HepG2 (cell line): Measurements from ENCODE around the gene MPG. TPM values are rescaled to one million over a fixed set of nuclear protein-coding genes. Genes with fewer than 3 reads are reported as not detected.

Experiments used
- ARID3A ChIP-seq: IDR thresholded peaks from 2 replicates; pipeline ENCODE4 v1.6.1; 2012; ENCODE audit warnings: low read depth, low read length, improper control_type of control experiment
- GMEB2 ChIP-seq: IDR thresholded peaks from 2 replicates; pipeline ENCODE4 v1.6.1; 2016; ENCODE audit warnings: missing biosample characterization, missing genetic modification reagents, low read depth
- HHEX ChIP-seq: IDR thresholded peaks from 2 replicates; pipeline ENCODE4 v1.6.1; 2016; ENCODE audit warnings: control low read depth
- HIVEP1 ChIP-seq: sonication (generic); formaldehyde crosslinking; IDR thresholded peaks from 2 replicates; pipeline ENCODE4 v1.4.0; 2020; ENCODE audit warnings: mild to moderate bottlenecking, missing genetic modification reagents
- POGZ ChIP-seq: sonication (generic); formaldehyde crosslinking; IDR thresholded peaks from 2 replicates; pipeline ENCODE4 v1.4.0; 2020; ENCODE audit warnings: mild to moderate bottlenecking, missing genetic modification reagents
- SRY ChIP-seq: sonication (generic); formaldehyde crosslinking; IDR thresholded peaks from 2 replicates; pipeline ENCODE4 v1.8.0; 2022; ENCODE audit warnings: mild to moderate bottlenecking, missing genetic modification reagents
- THRA ChIP-seq: sonication (generic); formaldehyde crosslinking; IDR thresholded peaks from 2 replicates; pipeline ENCODE4 v1.4.0; 2020; ENCODE audit warnings: missing genetic modification reagents, borderline replicate concordance
- U2AF2 ChIP-seq: fragments of 200-400 bp; formaldehyde crosslinking; IDR thresholded peaks from 2 replicates; pipeline ENCODE4 v1.6.1; 2017; ENCODE audit warnings: low read depth, mild to moderate bottlenecking, low read length
- USF2 ChIP-seq, 2 experiments: sonication (generic) in 1 of 2; formaldehyde crosslinking in 1 of 2; IDR thresholded peaks; 2 replicates each; pipeline versions ENCODE4 v1.5.1 to v1.6.1; 2011 to 2020; ENCODE audit warnings: borderline replicate concordance in 1 of 2, low read depth in 1 of 2, low read length in 1 of 2, mild to moderate bottlenecking in 1 of 2, missing genetic modification reagents in 1 of 2, moderate library complexity in 1 of 2
- ZBED4 ChIP-seq: sonication (generic); formaldehyde crosslinking; IDR thresholded peaks from 2 replicates; pipeline ENCODE4 v1.4.0; 2020; ENCODE audit warnings: missing genetic modification reagents, borderline replicate concordance
- ZFP90 ChIP-seq: sonication (generic); formaldehyde crosslinking; IDR thresholded peaks from 2 replicates; pipeline ENCODE4 v1.8.0; 2022; ENCODE audit warnings: missing genetic modification reagents, mild to moderate bottlenecking, inconsistent platforms, borderline replicate concordance
- ZNF296 ChIP-seq: sonication (generic); formaldehyde crosslinking; conservative IDR thresholded peaks from 2 replicates; pipeline ENCODE4 v1.5.0; 2020; ENCODE audit warnings: mild to moderate bottlenecking, missing genetic modification reagents
- ZNF430 ChIP-seq: sonication (generic); formaldehyde crosslinking; IDR thresholded peaks from 2 replicates; pipeline ENCODE4 v1.9.0; 2021; ENCODE audit warnings: mild to moderate bottlenecking, missing genetic modification reagents
- ZNF446 ChIP-seq: sonication (generic); formaldehyde crosslinking; IDR thresholded peaks from 2 replicates; pipeline ENCODE4 v1.5.0; 2020; ENCODE audit warnings: mild to moderate bottlenecking, missing genetic modification reagents
- ZNF780A ChIP-seq: sonication (generic); formaldehyde crosslinking; IDR thresholded peaks from 2 replicates; pipeline ENCODE4 v1.8.0; 2022; ENCODE audit warnings: mild to moderate bottlenecking, missing genetic modification reagents, moderate library complexity
- polyA plus RNA-seq, 8 experiments: library from polyadenylated mRNA; depleted of rRNA in 3 of 8; stranded (reverse) in 7 of 8; unstranded in 1 of 8; fragments of >200 nt; fragmentation: Illumina TruSeq in 4 of 8; extraction: Trizol in 4 of 8; gene quantifications; 2 replicates each; pipeline versions ENCODE4 v1.2.1 to v1.2.3, GENCODE V29; 2011 to 2016; ENCODE audit warnings: low read depth in 4 of 8, missing spikeins in 1 of 8, mixed read lengths in 1 of 8; ENCODE audit not compliant: insufficient read depth in 1 of 8
- total RNA-seq, 5 experiments: library from RNA; depleted of rRNA; stranded (reverse); fragments of >200 nt; fragmentation: Illumina TruSeq; extraction: Trizol; gene quantifications; 2 replicates each; pipeline ENCODE4 v1.2.3, GENCODE V29; 2016; ENCODE audit warnings: low read depth in 1 of 5

The MPG gene
- total and polyA plus RNA-seq, 2 of the 13 experiments (the other 11 are each of a cell fraction or from before 2014, with no cell fraction given), result 59.1 to 62.5 TPM

- TF ChIP-seq USF2 (IDR thresholded peaks at IDR 0.05; ENCODE audit: low read depth, low read length), result no peak
- TF ChIP-seq USF2 (CRISPR knock-in tag; IDR thresholded peaks at IDR 0.05; ENCODE audit: borderline replicate concordance), result peak; percentile 61; the same call in 1 of the 2 replicates
- TF ChIP-seq ZFP90 (CRISPR knock-in tag), result no peak; the same call in none of the 2 replicates
- TF ChIP-seq SRY (CRISPR knock-in tag), result peak; percentile 35; the same call in 1 of the 2 replicates
- no peak for TF ChIP-seq ZNF296 (CRISPR knock-in tag)
- TF ChIP-seq ARID3A, result no peak
- peak; percentile 92; the same call in 1 of the 2 replicates for TF ChIP-seq ZNF446
- TF ChIP-seq HHEX, result no peak
- no peak for TF ChIP-seq GMEB2 (CRISPR knock-in tag)
- TF ChIP-seq U2AF2, result no peak
- 0 out of 2 replicates have a peak, but pooled peaks have one; percentile 35 for TF ChIP-seq ZNF430 (CRISPR knock-in tag)
- peak; percentile 22; the same call in 1 of the 2 replicates for TF ChIP-seq ZBED4
- TF ChIP-seq POGZ, result peak; percentile 28
- peak; percentile 89; the same call in 1 of the 2 replicates for TF ChIP-seq ZNF780A (CRISPR knock-in tag)
- TF ChIP-seq THRA (CRISPR knock-in tag), result no peak
- TF ChIP-seq HIVEP1 (CRISPR knock-in tag), result 0 out of 2 replicates have a peak, but pooled peaks have one; percentile 2
Measured at GRCh38 chr16:53346-54236, 24.4 kb upstream of the MPG start, which contains the start of the genes POLR3K and SNRNP25 (continued).
